SK-N-MC (cell line): ENCODE data around the gene TMEM132D.

Experiments
- EZH2 ChIP-seq: fragments of 200-600 bp; sonication (generic); IDR thresholded peaks from one replicate; pipeline ENCODE4 v1.6.1; 2017; ENCODE audit warnings: antibody characterized with exemption
- FOXP2 ChIP-seq: optimal IDR thresholded peaks from 2 replicates; pipeline ENCODE3; 2011; ENCODE audit warnings: mild to moderate bottlenecking, moderate library complexity; ENCODE audit not compliant: insufficient read depth; ENCODE audit errors: extremely low read length, control extremely low read depth
- POLR2AphosphoS5 ChIP-seq: IDR thresholded peaks from 2 replicates; pipeline ENCODE4 v1.6.1; 2012; ENCODE audit warnings: mild to moderate bottlenecking, low read depth, low read length, borderline replicate concordance

DNA sequence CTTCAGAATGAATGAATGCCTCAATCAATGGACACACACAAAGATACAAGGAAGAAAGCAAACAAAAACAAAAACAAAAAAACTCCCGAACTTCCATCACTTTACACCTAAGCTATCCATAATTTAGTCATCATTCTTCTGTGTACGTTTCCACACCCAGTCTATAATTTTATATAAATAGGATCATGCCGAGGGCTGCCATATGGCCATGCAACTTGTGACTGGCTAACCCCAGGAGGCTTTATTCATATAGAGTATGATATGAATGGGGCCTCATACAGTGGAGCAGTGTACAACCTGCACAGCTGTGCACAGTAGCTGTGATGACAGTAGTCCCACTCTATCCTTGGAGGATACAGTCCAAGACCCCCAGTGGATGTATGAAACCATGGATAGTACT is 365.7 kb downstream of the TMEM132D start:
- TF ChIP-seq EZH2: no peak
- TF ChIP-seq POLR2AphosphoS5: no peak
- TF ChIP-seq FOXP2: no peak
